IPS-11a (cell line): ENCODE data around the gene HBEGF.

Experiments
- H3K4me3 ChIP-seq: one replicate; pipeline ENCODE4 v1.5.1; 2013; ENCODE audit warnings: low read depth, low read length, control low read depth

Gene HBEGF

DNA sequence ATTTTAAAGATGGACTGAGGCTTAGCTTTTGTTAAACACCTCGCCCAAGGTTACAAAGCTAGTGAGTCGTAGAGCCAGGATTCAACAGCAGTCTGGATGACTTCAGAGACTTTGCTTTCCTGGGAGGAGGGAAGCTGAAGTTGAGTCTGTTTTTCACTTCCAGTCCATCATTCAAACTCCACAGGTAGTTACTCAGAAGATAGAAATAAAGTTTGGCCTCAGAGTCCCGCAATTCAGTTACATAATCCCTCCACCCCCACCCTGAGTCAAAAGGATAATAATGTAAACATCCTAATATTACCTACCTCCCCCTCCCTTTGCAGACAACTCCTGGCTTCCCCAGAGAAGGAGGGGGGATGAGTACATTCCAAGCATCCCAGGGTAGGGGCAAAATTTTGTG is 8.1 kb downstream of the HBEGF start:
- no peak overlapping the region for H3K4me3 ChIP-seq

DNA sequence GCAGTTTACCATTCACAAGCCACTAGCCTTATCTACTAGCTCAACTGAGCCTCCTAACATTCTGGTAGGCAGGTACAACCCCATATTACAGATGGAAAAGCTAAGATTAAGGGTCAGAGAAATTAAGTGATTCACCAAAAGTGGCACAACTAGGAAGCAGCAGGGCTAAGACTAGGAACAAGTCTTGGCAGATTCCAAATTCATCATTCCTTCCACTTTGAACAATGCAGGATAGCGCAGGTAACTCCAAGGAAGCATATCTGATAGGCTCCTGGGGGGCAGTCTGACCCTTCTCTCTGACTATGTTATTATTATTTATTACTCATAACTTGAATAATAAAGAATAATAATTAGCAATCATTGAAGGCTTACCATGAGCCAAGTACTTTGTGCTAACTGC is 8.5 kb downstream of the HBEGF start:
- no peak overlapping the region for H3K4me3 ChIP-seq

DNA sequence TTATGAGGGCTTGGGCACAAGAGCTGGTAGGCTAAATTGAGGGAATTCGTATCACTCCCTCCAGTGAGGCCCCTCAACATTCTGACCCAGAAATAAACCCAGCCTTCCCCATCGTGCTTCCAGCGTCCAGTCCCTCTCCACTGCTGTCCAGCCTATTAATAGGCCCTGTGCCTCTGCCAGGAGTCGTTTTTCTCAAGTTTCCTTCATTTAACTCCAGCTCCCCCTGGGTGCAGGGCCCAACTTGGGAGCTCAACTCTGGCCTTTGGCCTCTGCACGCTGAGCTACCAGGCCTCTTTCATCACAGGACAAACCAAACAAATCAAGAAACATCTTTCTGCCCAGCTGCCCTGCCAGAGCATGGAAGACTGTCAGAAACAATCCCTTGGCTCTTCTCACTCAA is 10.0 kb downstream of the HBEGF start:
- H3K4me3 ChIP-seq: no peak overlapping the region

DNA sequence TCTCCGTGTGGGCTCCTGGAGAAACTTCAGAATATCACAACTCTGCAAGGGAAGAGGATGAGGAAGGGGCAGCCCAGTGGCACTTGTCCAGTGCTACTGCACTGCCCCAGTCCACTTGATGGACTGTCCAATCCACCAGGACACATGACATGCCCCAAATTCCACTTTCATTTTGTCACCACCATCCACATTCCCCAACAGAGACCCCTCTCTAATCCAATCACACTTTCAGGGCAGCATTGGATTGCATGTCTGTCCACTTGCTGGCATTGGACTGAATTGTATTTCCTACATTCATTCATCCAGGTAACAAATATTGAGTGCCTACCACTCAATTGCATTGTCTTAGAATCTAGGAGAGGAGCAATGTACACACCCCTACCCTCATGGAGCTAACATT is 14.8 kb downstream of the HBEGF start:
- H3K4me3 ChIP-seq: no peak overlapping the region

DNA sequence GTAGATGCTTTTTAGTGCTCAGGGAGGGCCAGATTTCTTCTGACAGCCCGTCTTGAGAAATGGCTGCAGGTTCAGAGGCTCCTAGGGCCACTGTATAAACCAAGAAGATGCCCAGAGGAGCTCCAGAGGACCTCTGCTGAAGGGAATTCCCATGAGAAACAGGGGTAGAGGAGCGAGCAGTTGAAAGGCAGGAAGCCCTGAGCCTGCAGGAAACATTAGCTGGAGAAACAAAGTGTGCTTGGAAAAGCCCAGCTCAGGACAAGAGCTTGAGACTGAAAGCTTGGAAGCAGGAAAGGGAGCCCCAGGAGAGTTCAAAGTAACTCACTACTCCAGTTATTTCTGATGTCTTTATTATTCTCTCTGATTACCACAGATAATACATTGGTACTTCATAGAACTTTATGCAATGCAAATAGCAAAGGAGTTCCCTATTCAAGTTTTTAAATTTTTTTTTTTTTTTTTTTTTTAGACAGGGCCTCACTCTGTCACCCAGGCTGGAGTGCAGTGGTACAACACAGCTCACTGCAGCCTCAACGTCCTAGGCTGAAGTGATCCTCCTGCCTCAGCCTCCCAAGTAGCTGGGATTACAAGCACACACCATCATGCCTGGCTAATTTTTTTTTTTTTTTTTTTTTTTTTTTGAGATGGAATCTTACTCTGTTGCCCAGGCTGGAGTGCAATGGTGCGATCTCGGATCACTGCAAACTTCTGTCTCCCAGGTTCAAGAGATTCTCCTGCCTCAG is 16.5 kb downstream of the HBEGF start:
- no peak overlapping the region for H3K4me3 ChIP-seq

DNA sequence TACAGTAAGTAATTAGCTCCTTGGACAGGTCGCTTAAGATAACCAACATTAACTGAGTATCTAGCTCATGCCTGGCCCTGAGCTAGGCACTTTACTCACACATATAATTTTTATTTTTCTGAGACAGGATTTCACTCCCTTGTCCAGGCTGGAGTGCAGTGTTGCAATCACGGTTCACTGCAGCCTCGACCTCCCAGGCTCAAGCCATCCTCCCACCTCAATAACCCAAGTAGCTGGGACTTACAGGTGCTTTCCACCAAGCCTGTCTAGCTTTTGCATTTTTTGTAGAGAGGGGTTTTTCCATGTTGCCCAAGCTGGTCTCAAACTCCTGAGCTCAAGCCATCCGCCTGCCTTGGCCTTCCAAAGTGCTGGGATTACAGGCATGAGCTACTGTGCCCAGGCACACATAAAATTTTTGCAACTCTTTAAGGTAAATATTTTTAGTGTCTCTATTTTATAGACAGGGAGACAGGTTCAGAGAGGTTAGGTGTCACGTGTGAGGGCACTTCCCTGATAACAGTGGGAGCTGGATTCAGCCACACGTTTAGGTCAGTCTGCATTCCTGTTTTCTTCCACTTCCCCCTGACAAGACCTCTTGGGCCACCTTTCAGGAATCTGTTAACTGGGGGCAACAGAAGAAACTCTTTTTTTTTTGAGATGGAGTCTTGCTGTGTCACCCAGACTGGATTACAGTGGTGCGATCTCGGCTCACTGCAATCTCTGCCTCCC is 18.2 kb downstream of the HBEGF start:
- no peak overlapping the region for H3K4me3 ChIP-seq

DNA sequence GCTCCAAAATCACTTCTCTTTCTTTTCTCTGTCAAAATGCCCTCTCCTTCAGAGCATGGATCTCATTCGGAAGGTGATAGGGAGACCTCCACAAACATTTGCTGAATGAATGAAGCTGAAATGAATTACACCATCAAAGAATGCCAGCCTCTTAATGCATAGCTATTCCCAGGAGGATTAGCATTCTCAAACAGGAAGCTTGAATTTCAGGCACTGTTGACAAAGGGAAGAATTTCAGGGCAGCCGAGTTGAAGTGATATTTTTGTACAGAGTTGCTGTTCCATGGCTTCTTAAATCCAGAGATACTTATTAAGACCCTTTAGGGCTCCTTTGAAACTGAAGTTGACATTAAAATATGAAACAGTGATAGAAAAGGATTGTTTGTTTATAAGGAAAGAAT is 18.8 kb downstream of the HBEGF start:
- no peak overlapping the region for H3K4me3 ChIP-seq

DNA sequence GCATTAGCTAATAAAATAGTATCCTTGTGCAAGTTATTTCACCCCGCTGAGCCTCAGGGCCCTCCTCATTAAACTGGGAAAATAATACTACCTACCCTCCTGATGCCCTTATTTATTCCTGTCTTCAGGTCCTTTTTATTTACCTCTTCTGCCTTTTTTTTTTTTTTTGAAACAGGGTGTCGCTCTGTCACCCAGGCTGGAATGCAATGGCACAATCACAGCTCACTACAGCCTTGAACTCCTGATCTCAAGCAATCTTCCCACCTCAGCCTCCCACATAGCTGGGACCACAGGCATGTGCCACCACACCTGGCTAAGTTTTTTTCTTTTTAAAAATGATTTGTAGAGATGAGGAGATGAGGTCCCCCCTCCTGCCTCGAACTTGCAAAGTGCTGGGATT is 20.9 kb downstream of the HBEGF start:
- no peak overlapping the region for H3K4me3 ChIP-seq

DNA sequence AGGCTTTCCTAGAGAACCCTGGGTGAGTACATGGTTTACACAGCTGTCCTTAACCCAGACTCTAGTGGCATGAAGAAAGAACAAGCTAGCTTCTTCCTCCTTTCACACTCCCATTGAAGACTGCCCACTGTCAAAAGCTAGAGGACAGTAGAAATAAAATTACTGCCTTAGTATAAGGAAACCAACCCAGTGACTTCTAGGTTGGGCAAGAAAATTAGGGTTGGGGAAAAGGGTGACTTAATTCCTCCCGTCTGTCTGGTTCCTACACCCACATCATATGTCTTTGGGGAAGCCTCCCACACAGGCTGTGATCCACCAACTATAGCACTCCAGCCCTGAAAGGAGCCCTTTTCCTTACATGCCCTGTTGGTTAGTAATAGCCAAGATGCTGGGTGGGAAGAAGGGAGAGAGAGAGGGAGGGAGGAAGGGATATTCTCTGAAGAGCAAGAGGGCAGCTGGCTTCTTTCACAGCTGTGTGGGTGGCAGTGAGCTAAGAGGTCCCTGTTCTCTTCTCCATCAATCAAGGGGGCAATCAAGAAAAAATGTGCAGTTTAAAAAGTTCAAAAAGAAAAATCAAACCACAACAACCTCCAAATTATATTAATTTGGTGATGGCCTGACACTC is 21.7 kb downstream of the HBEGF start:
- no peak overlapping the region for H3K4me3 ChIP-seq

DNA sequence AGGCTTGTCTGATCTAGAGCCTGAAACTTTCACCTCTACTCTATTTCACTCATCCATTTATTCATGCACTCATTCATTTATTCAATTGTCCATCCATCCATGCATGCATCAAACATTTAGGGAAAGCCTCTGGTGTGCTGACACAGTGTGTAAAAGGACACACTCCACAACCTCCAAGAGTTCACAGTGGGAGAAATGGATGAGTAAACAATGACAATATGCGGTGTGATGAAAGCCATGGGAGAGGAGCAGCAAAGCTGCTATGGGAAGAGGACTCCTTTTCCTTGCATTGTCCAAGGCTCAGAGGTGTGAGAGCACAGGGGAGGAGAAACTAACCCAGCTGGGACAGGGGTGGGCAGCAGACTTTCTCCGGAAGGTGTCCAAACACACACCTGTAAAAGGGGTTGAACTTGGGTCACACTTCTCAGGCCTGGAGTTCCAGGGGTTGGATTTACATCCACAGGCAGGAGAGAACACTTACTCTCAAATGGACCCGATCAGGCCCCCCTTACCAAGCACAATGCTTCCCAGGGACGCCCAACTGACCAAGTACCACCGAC is 22.3 kb downstream of the HBEGF start:
- no peak overlapping the region for H3K4me3 ChIP-seq

DNA sequence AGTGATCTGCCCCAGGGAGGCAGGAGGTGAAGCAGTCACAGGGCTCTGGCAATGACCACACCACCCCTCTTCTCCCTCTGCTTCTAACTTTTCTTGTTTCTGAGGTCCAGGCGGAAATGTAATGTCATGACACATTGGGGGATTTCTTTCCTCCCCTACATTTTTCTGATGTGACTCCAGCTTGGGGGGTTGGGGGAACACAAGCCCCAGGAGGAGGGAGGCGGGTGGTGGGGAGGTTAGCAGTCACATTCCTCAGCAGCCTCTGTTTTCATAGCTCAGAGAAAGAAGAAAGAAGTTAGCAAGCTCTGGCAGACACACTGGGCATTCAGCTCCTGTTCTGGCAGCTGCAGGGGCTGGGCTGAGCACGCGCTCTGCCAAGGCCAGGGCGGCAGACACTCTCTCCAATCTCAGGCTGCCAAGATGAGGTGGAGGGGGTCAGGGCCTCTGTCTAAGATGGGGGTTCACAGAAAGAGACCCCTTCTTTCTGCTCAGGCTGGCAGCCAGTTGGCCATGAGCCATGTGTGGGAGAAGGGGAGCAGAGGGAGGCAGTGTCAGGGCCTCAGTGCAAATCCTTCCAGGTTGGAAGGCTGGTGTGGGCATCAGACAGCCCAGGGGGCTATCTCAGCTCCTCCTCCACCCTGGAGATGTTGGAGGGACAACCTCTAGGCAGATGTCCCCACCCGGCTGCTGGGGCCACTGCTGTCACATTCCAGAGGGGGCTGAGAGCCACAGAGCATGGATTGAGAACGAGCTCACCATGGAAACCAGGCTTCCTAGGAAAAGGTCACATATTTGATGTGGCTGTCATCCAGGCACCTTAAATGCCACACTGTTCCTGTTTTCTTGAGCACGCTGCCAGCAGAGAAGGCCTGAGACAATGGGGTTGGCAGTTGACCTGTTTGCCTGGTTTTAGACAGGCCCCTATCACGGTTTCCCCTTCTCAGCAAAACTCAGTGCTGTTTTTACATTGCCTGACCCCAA is 23.4 kb downstream of the HBEGF start:
- H3K4me3 ChIP-seq: no peak overlapping the region

DNA sequence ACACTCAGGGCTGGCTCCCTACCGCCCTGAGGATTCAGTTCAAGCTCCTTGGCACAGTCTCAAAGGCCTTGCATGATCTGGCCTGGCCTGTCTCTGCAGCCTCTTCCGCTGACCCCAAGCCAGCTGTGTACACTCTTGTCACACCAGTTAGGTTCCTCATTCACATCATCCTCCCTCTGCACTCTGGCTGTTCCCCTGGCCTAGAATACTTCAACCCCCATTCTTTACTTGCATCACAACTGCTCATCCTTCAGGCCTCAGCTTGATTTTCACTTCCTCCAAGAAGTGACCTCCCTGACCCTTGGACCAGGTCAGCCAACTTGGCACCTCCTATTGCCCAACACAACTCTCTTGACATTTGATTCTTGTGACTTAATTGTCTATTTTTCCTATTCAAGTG is 24.6 kb downstream of the HBEGF start:
- no peak overlapping the region for H3K4me3 ChIP-seq

DNA sequence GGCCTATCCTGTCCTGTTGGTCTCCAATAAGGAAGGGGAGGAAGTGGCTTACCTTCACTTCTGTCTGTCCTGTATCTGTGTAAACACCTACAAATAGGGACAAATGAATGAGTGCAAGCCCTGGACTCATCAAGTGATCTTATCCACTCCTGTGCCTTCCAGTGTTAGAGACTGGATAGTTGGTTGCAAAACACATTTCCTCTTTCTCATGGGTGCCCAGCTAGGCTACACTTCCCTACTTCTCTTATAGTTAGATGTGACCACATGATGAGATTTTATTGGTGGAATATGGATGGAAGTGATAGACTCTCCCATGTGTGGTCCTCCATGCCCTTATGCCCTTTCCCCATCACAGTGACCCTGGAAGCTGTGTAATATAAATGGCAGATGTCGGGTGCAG is 26.6 kb downstream of the HBEGF start:
- H3K4me3 ChIP-seq: no peak overlapping the region

DNA sequence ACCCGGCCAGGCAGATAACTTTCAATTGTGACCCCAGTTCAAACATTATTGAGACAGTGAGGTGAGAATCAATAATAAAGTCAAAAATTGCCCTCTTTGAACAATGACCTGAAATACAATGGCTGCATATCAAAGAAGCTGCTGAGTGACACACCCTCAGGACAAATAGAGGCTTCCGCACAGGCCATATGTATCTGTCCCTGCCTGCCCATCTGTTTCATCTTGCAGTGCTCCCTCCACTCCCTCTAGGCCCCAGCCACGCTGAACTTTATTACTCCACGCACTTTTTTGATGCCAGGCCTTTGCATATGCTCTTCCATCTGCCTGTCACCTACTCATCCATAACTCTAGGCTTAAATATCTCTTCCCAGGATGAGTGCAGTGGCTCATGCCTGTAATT is 27.6 kb downstream of the HBEGF start:
- H3K4me3 ChIP-seq: no peak overlapping the region

DNA sequence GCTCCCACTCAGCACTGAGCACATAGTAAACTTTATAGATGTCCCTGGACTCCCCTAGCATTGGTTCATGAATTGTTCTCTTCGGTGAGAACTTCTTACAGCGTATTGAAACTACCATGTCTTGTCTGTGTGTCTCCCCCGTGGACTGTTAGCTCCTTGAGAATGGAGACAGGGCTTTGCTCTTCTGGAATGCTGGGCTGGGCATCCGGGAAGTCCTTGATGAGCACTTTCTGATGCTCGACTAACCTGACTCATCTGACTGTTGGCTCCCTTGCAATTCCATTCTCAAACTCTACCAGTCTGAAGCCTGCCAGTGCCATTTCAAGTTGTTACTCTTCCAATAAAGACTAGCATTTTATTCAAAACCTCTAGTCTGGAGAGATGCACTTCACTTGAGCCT is 28.5 kb downstream of the HBEGF start:
- H3K4me3 ChIP-seq: no peak overlapping the region

DNA sequence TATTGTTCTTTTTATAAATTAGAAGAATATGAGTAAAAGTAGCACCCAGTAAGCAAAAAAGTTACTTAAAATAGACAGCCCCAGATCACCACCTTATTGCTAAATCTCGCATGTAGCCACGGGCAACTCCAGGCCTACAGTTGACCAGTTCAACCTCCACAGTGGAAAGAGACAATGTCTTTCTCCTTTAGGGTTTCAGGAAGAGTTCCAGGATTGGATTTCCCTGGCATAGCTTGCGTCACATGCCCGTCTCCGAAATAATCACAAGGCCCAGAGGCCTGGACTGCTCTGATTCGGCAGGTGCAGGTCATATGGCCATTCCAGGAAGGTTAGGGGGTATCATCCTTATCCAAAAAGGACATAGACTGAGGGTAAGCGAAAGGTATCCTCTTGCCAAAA is 33.6 kb downstream of the HBEGF start:
- no peak overlapping the region for H3K4me3 ChIP-seq

DNA sequence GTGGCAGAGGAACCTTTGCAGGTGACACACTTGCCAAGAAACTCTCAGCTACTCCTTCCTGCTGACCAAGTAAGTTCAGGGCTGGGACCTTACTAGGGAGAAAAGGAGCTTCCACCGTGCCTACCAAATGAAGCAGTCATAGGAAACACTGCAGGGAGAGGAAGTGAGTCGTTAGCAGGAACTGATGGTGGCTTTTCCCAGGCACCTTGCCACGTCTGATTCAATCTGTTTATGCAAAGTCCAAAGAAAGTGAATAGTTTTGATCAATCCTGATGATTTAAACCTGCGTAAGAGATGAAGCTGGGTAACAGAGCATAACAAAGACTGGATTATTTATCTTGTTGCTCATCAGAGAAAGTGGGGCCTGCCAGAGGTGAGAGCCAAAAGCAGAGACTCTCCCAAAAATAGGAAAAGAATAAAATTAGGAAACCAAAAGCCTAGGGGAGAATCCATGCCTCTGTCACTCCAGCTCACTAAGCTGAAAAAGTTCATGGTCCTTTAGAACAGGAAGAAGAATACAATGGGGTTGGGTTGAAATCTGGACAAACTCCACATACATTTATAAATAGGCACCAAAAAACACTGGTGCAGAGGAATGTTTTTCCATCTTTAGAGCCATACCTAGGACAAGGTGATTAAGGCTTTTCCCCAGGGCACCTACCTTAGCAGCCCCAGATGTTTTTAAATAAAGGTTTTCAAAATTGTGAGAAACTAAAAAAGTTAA is 34.2 kb downstream of the HBEGF start:
- no peak overlapping the region for H3K4me3 ChIP-seq

DNA sequence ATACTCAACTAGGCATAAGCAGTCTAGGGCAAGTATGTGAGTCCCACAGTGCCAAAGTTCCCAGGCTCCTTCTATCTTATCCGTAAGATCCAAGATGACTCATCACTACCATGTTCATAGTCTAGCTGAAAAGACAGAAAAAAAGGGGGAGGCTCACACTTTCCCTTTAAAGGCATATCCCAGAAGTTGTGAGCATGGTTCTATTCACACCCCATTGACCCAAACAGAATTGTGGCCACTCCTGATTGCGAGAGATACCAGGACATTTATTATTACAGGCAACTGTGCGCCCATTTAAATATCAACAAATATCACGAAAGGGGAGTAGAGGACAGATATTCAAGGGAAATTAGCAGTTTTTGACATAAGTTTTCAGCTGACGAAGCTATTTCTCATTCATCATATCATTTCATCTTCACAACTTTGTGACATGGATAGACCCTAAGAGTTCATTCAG is 35.4 kb downstream of the HBEGF start:
- H3K4me3 ChIP-seq: no peak overlapping the region

DNA sequence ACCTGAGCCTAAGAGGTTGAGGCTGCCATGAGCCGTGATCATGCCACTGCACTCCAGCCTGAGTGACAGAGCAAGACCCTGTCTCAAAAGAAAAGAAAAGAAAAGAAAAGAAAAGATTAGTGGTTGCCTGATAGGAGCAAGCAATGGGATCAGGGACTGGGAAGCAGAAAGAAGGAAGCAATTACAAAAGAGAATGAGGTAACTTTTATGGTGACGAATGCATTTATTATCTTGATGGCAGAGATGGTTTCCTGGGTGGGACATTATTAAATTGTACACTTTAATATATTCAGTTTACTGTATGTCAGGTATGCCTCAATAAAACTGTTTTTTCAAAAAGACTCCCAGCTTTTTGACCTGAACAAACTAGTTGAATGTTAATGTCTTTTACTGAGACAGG is 36.0 kb downstream of the HBEGF start:
- no peak overlapping the region for H3K4me3 ChIP-seq

DNA sequence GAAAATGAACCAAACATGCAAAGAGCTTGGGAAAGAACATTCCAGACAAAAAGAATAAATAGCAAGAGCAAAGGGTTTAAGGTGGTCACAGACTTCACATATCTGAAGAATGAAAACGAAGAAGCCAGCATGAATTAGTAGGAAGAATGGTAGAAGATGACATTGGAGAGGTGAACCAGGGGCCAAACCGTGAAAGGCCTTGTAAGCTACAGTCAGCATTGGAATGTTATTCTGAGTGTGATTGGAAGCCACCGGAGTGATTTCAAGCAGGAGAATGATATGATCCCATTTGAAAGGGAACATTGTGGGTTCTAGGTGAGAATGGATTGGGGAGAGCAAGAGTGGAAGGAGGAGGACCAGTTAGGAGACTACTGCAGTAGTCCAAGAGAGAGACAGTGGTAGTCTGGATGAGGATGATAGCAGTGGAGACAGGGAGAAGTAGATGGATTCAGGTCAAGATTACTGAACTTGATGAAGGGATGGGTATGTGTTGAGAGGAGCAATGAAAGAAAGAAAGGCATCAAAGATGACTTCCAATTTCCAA is 36.6 kb downstream of the HBEGF start:
- H3K4me3 ChIP-seq: no peak overlapping the region
